Superior temporal gyrus (tissue), 1 donor: ENCODE data around the gene SLC5A3.

Experiments
- DNase-seq: peaks from one replicate; pipeline ENCODE4 v3.0.0-alpha.2; 2016; ENCODE audit errors: extremely low spot score

The SLC5A3 gene

GRCh38 chr21:34073032-34073748 lies at the start of gene SLC5A3, which contains the start of gene MRPS6:
Gene SLC5A3 (plus strand): TSS chr21:34073578. CDS start chr21:34095199, 21,621 bp downstream.
Gene MRPS6 (plus strand): TSS chr21:34073578. CDS start chr21:34073701, 123 bp downstream.
- DNase-seq = peak; percentile 73

- DNase-seq = no peak
Observed at GRCh38 chr21:34023691-34024373, 49.5 kb upstream of the SLC5A3 start.

- DNase-seq = no peak
Observed at GRCh38 chr21:34024374-34024693, 49.0 kb upstream of the SLC5A3 start.

- DNase-seq = no peak
Observed at GRCh38 chr21:34027721-34028461, 45.5 kb upstream of the SLC5A3 start.

GRCh38 chr21:34029743-34030528 lies 43.4 kb upstream of the SLC5A3 start:
- DNase-seq = peak; percentile 60

- no peak for DNase-seq
Observed at GRCh38 chr21:34031835-34032370, 41.5 kb upstream of the SLC5A3 start.

GRCh38 chr21:34034369-34035014 lies 38.9 kb upstream of the SLC5A3 start:
- no peak for DNase-seq

GRCh38 chr21:34035619-34036354 lies 37.6 kb upstream of the SLC5A3 start:
- no peak for DNase-seq

- no peak for DNase-seq
Observed at GRCh38 chr21:34037009-34037795, 36.2 kb upstream of the SLC5A3 start.

GRCh38 chr21:34039678-34040382 lies 33.5 kb upstream of the SLC5A3 start:
- DNase-seq = no peak

GRCh38 chr21:34042735-34043134 lies 30.6 kb upstream of the SLC5A3 start:
- no peak for DNase-seq

- no peak for DNase-seq
Observed at GRCh38 chr21:34043333-34043732, 30.0 kb upstream of the SLC5A3 start.

GRCh38 chr21:34046917-34047316 lies 26.5 kb upstream of the SLC5A3 start:
- no peak for DNase-seq

GRCh38 chr21:34047835-34048234 lies 25.5 kb upstream of the SLC5A3 start:
- DNase-seq = no peak

- DNase-seq = no peak
Observed at GRCh38 chr21:34052171-34052570, 21.2 kb upstream of the SLC5A3 start.

GRCh38 chr21:34054259-34054658 lies 19.1 kb upstream of the SLC5A3 start:
- no peak for DNase-seq

- no peak for DNase-seq
Observed at GRCh38 chr21:34055615-34056014, 17.8 kb upstream of the SLC5A3 start.

GRCh38 chr21:34061983-34062382 lies 11.4 kb upstream of the SLC5A3 start:
- DNase-seq = no peak

- DNase-seq = no peak
Observed at GRCh38 chr21:34065027-34065426, 8.4 kb upstream of the SLC5A3 start.
